Neural progenitor cell (in vitro differentiated cells): ENCODE data around the gene CD2BP2. TPM values are rescaled to one million over a fixed set of nuclear protein-coding genes. Genes with fewer than 3 reads are reported as not detected.
"Not testable (repeated sequence)": the region's sequence is repeated elsewhere in the genome, so short reads cannot be mapped to it uniquely, and the experiment has no call there.

ENCODE experiments used
- DNase-seq: peaks from one replicate; pipeline ENCODE4 v3.0.0-alpha.2; 2016; ENCODE audit warnings: low spot score
- H2AFZ ChIP-seq: fragments of 200-600 bp; sonication (generic); replicated peaks from 2 replicates; pipeline ENCODE4 v1.6.1; 2016; ENCODE audit warnings: antibody characterized with exemption
- H3F3A ChIP-seq: fragments of 200-600 bp; sonication (generic); 2 replicates; pipeline ENCODE4 v1.6.1; 2016; ENCODE audit warnings: antibody characterized with exemption, low read depth
- H3K27ac ChIP-seq: fragments of 200-600 bp; sonication (generic); 2 replicates; pipeline ENCODE4 v1.5.1; 2016; ENCODE audit warnings: mild to moderate bottlenecking
- H3K27me3 ChIP-seq: fragments of 200-600 bp; sonication (generic); 2 replicates; pipeline ENCODE4 v1.6.1; 2016; ENCODE audit warnings: mild to moderate bottlenecking, moderate library complexity
- H3K36me3 ChIP-seq: fragments of 200-600 bp; sonication (generic); 2 replicates; pipeline ENCODE4 v1.5.1; 2016
- H3K4me1 ChIP-seq: fragments of 200-600 bp; sonication (generic); 2 replicates; pipeline ENCODE4 v1.6.1; 2016; ENCODE audit warnings: mixed run types
- H3K4me2 ChIP-seq: fragments of 200-600 bp; sonication (generic); 2 replicates; pipeline ENCODE4 v1.6.1; 2016
- H3K4me3 ChIP-seq: fragments of 200-600 bp; sonication (generic); 2 replicates; pipeline ENCODE4 v1.5.1; 2016
- H3K79me2 ChIP-seq: fragments of 200-600 bp; sonication (generic); 2 replicates; pipeline ENCODE4 v1.6.1; 2016; ENCODE audit warnings: low read depth
- H3K9ac ChIP-seq: fragments of 200-600 bp; sonication (generic); 2 replicates; pipeline ENCODE4 v1.6.1; 2016
- H3K9me3 ChIP-seq: fragments of 200-600 bp; sonication (generic); 2 replicates; pipeline ENCODE4 v1.5.1; 2016; ENCODE audit warnings: low read depth
- H4K20me1 ChIP-seq: fragments of 200-600 bp; sonication (generic); 2 replicates; pipeline ENCODE4 v1.6.1; 2016; ENCODE audit warnings: low read depth
- H3K27ac Mint-ChIP-seq: 3 replicates; pipeline ENCODE4 v1.8.0; 2021; ENCODE audit warnings: mixed read lengths
- H3K27me3 Mint-ChIP-seq: 2 replicates; pipeline ENCODE4 v1.8.0; 2022; ENCODE audit warnings: low read depth, mild to moderate bottlenecking, inconsistent platforms, moderate library complexity, mixed read lengths; ENCODE audit not compliant: insufficient read depth
- H3K36me3 Mint-ChIP-seq: 3 replicates; pipeline ENCODE4 v1.8.0; 2021; ENCODE audit warnings: mixed read lengths
- H3K4me1 Mint-ChIP-seq: 3 replicates; pipeline ENCODE4 v1.8.0; 2021; ENCODE audit warnings: mixed read lengths
- H3K4me3 Mint-ChIP-seq: 3 replicates; pipeline ENCODE4 v1.8.0; 2021; ENCODE audit warnings: mild to moderate bottlenecking, moderate library complexity, mixed read lengths
- H3K9me3 Mint-ChIP-seq: 3 replicates; pipeline ENCODE4 v1.8.0; 2020; ENCODE audit warnings: mixed read lengths
- EZH2 ChIP-seq: fragments of 200-600 bp; sonication (generic); IDR thresholded peaks from 2 replicates; pipeline ENCODE4 v1.6.1; 2017; ENCODE audit warnings: antibody characterized with exemption, mild to moderate bottlenecking, moderate library complexity
- EZH2phosphoT487 ChIP-seq: fragments of 200-600 bp; sonication (generic); IDR thresholded peaks from 2 replicates; pipeline ENCODE4 v1.6.1; 2017; ENCODE audit warnings: antibody characterized with exemption
- total RNA-seq: library from RNA; depleted of rRNA; stranded (reverse); fragments of >200 nt; gene quantifications from 2 replicates; pipeline ENCODE4 v1.2.3, GENCODE V29; 2015; ENCODE audit warnings: low replicate concordance
- TF ChIP-seq, protein P1 (sequence below): fragments of 200-600 bp; sonication (generic); IDR thresholded peaks from 2 replicates; pipeline ENCODE4 v1.5.1; 2017; ENCODE audit warnings: antibody characterized with exemption, mild to moderate bottlenecking

CD2BP2 gene
- total RNA-seq, 1 donor from 2014 or later, result 30.4 TPM

- TF ChIP-seq EZH2 (no peak), EZH2phosphoT487 (no peak)
- TF ChIP-seq, protein P1, sequence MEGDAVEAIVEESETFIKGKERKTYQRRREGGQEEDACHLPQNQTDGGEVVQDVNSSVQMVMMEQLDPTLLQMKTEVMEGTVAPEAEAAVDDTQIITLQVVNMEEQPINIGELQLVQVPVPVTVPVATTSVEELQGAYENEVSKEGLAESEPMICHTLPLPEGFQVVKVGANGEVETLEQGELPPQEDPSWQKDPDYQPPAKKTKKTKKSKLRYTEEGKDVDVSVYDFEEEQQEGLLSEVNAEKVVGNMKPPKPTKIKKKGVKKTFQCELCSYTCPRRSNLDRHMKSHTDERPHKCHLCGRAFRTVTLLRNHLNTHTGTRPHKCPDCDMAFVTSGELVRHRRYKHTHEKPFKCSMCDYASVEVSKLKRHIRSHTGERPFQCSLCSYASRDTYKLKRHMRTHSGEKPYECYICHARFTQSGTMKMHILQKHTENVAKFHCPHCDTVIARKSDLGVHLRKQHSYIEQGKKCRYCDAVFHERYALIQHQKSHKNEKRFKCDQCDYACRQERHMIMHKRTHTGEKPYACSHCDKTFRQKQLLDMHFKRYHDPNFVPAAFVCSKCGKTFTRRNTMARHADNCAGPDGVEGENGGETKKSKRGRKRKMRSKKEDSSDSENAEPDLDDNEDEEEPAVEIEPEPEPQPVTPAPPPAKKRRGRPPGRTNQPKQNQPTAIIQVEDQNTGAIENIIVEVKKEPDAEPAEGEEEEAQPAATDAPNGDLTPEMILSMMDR, result no peak
- Mint-ChIP-seq H3K36me3 (peaks cover 8% of the 10 kb centered on the region), H3K27ac (no peak overlapping the region), H3K4me1 (no peaks in the 10 kb centered on the region), H3K27me3 (peaks cover 3% of the 10 kb centered on the region), H3K9me3 (no peaks in the 10 kb centered on the region), H3K4me3 (no peak overlapping the region)
- no peaks in the 10 kb centered on the region for H3K27me3 ChIP-seq
- no peaks in the 10 kb centered on the region for H3K9me3 ChIP-seq
- no peak for DNase-seq
- no peak overlapping the region for H3K9ac ChIP-seq
- no peak overlapping the region for H2AFZ ChIP-seq
- no peaks in the 10 kb centered on the region for H3K4me1 ChIP-seq
- peaks cover 11% of the 10 kb centered on the region for H3F3A ChIP-seq
- H3K27ac ChIP-seq, result no peak overlapping the region
- H4K20me1 ChIP-seq, result peaks cover 2% of the 10 kb centered on the region
- H3K79me2 ChIP-seq, result no peaks in the 10 kb centered on the region
- H3K4me2 ChIP-seq, result no peak overlapping the region
- H3K4me3 ChIP-seq, result no peak overlapping the region
- H3K36me3 ChIP-seq, result no peaks in the 10 kb centered on the region
Measured at GRCh38 chr16:30346286-30346685, 8.8 kb downstream of the CD2BP2 start.

DNA sequence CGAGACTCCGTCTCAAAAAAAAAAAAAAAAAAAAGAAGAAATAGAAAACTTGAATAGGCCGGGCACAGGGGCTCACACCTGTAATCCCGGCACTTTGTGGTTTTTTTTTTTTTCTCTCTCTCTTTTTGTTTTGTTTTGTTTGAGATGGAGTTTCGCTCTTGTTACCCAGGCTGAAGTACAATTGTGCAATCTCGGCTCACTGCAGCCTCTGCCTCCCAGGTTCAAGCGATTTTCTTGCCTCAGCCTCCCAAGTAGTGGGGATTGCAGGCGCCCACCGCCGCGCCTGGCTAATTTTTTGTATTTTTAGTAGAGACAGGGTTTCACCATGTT, 11.7 kb downstream of the CD2BP2 start:
- H3K4me1 Mint-ChIP-seq, H3K4me2 ChIP-seq, H4K20me1 ChIP-seq: not testable (repeated sequence)

GRCh38 chr16:30342751-30343490, 12.2 kb downstream of the CD2BP2 start:
- Histone ChIP-seq H3K4me2 (no peak overlapping the region), H3K4me1 (no peaks in the 10 kb centered on the region), H3K9ac (no peak overlapping the region), H3F3A (no peaks in the 10 kb centered on the region), H3K4me3 (no peak overlapping the region), H2AFZ (no peak overlapping the region), H4K20me1 (no peaks in the 10 kb centered on the region), H3K27ac (no peak overlapping the region), H3K9me3 (no peaks in the 10 kb centered on the region), H3K36me3 (no peaks in the 10 kb centered on the region), H3K79me2 (no peaks in the 10 kb centered on the region), H3K27me3 (no peaks in the 10 kb centered on the region)
- no peaks in the 10 kb centered on the region for H3K9me3 Mint-ChIP-seq
- H3K36me3 Mint-ChIP-seq, result no peaks in the 10 kb centered on the region
- TF ChIP-seq EZH2phosphoT487, result no peak
- no peak for TF ChIP-seq EZH2
- TF ChIP-seq, protein P1, result no peak
- no peak overlapping the region for H3K27ac Mint-ChIP-seq
- H3K27me3 Mint-ChIP-seq, result peaks cover 4% of the 10 kb centered on the region
- no peak for DNase-seq
- H3K4me1 Mint-ChIP-seq, result no peaks in the 10 kb centered on the region
- no peak overlapping the region for H3K4me3 Mint-ChIP-seq

More for the DNA sequence above, 11.7 kb downstream of the CD2BP2 start:
- H3K27me3 ChIP-seq, H3K79me2 ChIP-seq, H3K27ac Mint-ChIP-seq, H3K27ac ChIP-seq, H3K9ac ChIP-seq, H2AFZ ChIP-seq, H3K4me3 Mint-ChIP-seq, DNase-seq, H3K4me3 ChIP-seq, H3K36me3 Mint-ChIP-seq, H3K27me3 Mint-ChIP-seq, H3K4me1 ChIP-seq, H3K9me3 Mint-ChIP-seq, H3F3A ChIP-seq, H3K36me3 ChIP-seq, H3K9me3 ChIP-seq: not testable (repeated sequence)

DNA sequence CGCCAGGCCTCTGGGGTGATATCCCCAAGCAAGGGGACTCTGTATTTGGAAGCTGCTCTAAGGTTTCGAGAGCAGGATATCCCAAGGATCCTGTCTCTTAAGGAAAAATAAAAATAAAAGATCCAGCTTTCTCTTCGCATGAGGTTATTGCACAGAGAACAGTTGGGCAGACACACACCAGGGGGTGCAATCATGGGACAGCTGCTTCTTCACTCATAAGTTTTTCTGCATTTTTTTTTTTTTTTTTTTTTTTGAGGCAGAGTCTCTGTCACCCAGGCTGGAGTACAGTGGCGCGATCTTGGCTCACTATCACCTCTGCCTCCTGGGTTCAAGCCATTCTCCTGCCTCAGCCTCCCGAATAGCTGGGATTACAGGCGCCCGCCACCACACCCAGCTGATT, 13.1 kb downstream of the CD2BP2 start:
- not testable (repeated sequence) for H3K4me1 ChIP-seq, H3K4me3 ChIP-seq, H3K9me3 ChIP-seq, H3K27ac ChIP-seq, H3K4me3 Mint-ChIP-seq, H3K4me2 ChIP-seq, H3K36me3 ChIP-seq, H2AFZ ChIP-seq, DNase-seq, H3K27me3 ChIP-seq, H4K20me1 ChIP-seq, H3K79me2 ChIP-seq, H3K9me3 Mint-ChIP-seq, H3K36me3 Mint-ChIP-seq, H3K27me3 Mint-ChIP-seq, H3K4me1 Mint-ChIP-seq, H3K9ac ChIP-seq, H3F3A ChIP-seq
- H3K27ac Mint-ChIP-seq, result peak overlapping the region; percentile 63
